Prostate gland (tissue), 2 donors: Measurements from ENCODE around the gene GLB1L. TPM values are rescaled to one million over a fixed set of nuclear protein-coding genes. Genes with fewer than 3 reads are reported as not detected.

Experiments used
- DNase-seq: peaks from one replicate; pipeline ENCODE4 v3.0.0-alpha.2; 2019; ENCODE audit warnings: low spot score
- H3K27ac ChIP-seq, 2 donors: fragments of 200-600 bp; sonication (generic); 2 replicates each; pipeline ENCODE4 v1.5.1; 2017 to 2019
- H3K27me3 ChIP-seq: fragments of 200-600 bp; sonication (generic); replicated peaks from 2 replicates; pipeline ENCODE4 v1.5.1; 2019; ENCODE audit not compliant: insufficient read depth
- H3K36me3 ChIP-seq, 2 donors: fragments of 200-600 bp; sonication (generic); 1 replicate in 1 of 2; 2 replicates in 1 of 2; pipeline versions ENCODE4 v1.5.1 to v1.8.1; 2017 to 2019
- H3K4me1 ChIP-seq: fragments of 200-600 bp; sonication (generic); replicated peaks from 2 replicates; pipeline ENCODE4 v1.5.1; 2019
- H3K4me3 ChIP-seq, 2 donors: fragments of 200-600 bp; sonication (generic); 2 replicates each; pipeline ENCODE4 v1.5.1; 2017 to 2019
- H3K9me3 ChIP-seq: fragments of 200-600 bp; sonication (generic); 2 replicates; pipeline ENCODE4 v1.5.1; 2017
- POLR2A ChIP-seq: fragments of 450-650 bp; IDR thresholded peaks from one replicate; pipeline ENCODE4 v1.6.1; 2016; ENCODE audit warnings: antibody characterized with exemption, mild to moderate bottlenecking
- POLR2AphosphoS5 ChIP-seq: sonication (generic); formaldehyde crosslinking; IDR thresholded peaks from one replicate; pipeline ENCODE4 v1.6.1; 2017; ENCODE audit warnings: antibody characterized with exemption
- WGBS: methylation state at CpG from one replicate; pipeline ENCODE4 v1.1.5; 2018; 5-methylcytosine and 5-hydroxymethylcytosine counted together
- intact Hi-C: fragments of 100-400 bp; cut with DNase I; formaldehyde crosslinking; loops from one replicate; pipeline ENCODE4 v1.14.2; 2022
- total RNA-seq, 2 donors: library from RNA; depleted of rRNA; stranded (reverse); fragments of >200 nt; gene quantifications; one replicate each; pipeline ENCODE4 v1.1.0, GENCODE V29; 2016
- TF ChIP-seq, protein P1 (sequence below), 4 experiments: fragments of 200-600 bp in 2 of 4; fragments of 450-650 bp in 2 of 4; sonication (generic) in 2 of 4; IDR thresholded peaks; 1 replicate in 3 of 4; 2 replicates in 1 of 4; pipeline ENCODE4 v1.5.1; 2016 to 2019; ENCODE audit warnings: antibody characterized with exemption in 4 of 4, mild to moderate bottlenecking in 2 of 4, moderate library complexity in 2 of 4

The GLB1L gene
- total RNA-seq, 2 donors from 2014 or later: 23.1 to 25.0 TPM

GRCh38 chr2:219214141-219214540 lies 31.1 kb downstream of the GLB1L start:
- no peak for DNase-seq
- intact Hi-C loops: loop anchor here (10.0 kb wide), 1 partner anchor 81 kb away; no protein-coding TSS in a partner anchor
- Histone ChIP-seq H3K27ac (no peak overlapping the region), H3K4me3 (no peak overlapping the region), H3K36me3 (peaks cover 6 to 14% of the 10 kb centered on the region in 2 donors), H3K9me3 (no peaks in the 10 kb centered on the region), H3K4me1 (peaks cover 15% of the 10 kb centered on the region), H3K27me3 (no peaks in the 10 kb centered on the region)
- 94% methylated on average over 15 of the region's 15 CpGs for WGBS
- TF ChIP-seq POLR2A (no peak), POLR2AphosphoS5 (no peak)
- TF ChIP-seq, protein P1, sequence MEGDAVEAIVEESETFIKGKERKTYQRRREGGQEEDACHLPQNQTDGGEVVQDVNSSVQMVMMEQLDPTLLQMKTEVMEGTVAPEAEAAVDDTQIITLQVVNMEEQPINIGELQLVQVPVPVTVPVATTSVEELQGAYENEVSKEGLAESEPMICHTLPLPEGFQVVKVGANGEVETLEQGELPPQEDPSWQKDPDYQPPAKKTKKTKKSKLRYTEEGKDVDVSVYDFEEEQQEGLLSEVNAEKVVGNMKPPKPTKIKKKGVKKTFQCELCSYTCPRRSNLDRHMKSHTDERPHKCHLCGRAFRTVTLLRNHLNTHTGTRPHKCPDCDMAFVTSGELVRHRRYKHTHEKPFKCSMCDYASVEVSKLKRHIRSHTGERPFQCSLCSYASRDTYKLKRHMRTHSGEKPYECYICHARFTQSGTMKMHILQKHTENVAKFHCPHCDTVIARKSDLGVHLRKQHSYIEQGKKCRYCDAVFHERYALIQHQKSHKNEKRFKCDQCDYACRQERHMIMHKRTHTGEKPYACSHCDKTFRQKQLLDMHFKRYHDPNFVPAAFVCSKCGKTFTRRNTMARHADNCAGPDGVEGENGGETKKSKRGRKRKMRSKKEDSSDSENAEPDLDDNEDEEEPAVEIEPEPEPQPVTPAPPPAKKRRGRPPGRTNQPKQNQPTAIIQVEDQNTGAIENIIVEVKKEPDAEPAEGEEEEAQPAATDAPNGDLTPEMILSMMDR (IDR thresholded peaks at IDR 0.05): no peak

DNA sequence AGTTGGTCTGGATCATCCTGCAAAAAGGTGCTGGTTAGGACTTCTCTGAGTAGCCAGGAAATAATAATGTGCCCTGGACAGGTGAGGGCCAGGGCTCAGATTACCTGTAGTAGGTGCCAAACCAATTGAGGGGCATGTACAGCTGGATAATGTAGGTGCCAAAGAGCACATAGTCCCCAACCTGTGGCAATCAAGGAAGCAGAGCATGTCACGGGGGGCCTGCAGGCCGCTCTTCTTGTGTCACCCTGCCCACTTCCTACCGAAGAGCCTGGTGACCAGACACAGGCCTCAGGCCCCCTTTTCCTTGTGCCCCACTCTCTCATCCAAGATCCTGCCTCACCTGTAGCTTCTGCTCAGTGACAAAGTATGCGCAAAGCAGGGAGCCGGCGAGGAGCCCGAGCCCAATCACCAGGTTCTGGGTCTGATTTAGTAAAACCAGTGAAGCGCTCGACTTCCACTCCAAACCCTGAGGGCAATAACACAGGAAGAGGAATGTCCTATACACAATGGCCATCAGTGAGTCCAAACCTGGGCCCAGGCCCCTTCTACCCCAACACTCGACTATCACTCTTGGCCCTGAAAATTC lies 31.7 kb downstream of the GLB1L start:
- H3K36me3 ChIP-seq: peaks cover 6 to 14% of the 10 kb centered on the region in 2 donors
- intact Hi-C loops: loop anchor here (10.0 kb wide), 1 partner anchor 81 kb away; no protein-coding TSS in a partner anchor
- TF ChIP-seq POLR2A (no peak), POLR2AphosphoS5 (no peak)
- TF ChIP-seq, protein P1 (IDR thresholded peaks at IDR 0.05): no peak

DNA sequence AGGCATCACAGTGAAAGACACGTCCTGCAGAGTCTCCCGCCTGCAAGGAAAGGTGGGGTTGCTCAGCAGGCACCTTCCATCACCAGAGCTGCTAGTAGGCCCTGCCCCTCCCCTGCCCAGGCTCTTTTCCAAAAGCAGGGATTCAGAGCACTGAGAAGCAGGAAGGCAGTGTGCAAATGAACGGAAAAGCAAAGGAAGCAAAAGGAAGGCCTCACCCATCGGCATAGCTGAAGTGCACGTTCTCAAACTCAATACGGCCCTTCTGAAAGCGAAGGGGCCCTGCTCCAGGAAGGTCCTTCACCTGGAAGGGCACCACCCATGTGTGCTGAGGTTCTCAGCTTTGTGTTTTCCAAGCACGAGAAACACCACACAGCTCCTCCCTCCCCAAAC lies 32.2 kb downstream of the GLB1L start:
- Histone ChIP-seq H3K4me3 (no peak overlapping the region), H3K27ac (no peak overlapping the region), H3K36me3 (peaks cover 6 to 14% of the 10 kb centered on the region in 2 donors), H3K27me3 (no peaks in the 10 kb centered on the region), H3K9me3 (no peaks in the 10 kb centered on the region), H3K4me1 (peaks cover 11% of the 10 kb centered on the region)
- 81% methylated on average over 8 of the region's 8 CpGs for WGBS
- no peak for TF ChIP-seq POLR2AphosphoS5
- TF ChIP-seq POLR2A: no peak
- TF ChIP-seq, protein P1 (IDR thresholded peaks at IDR 0.05): no peak
- DNase-seq: no peak
- intact Hi-C loops: loop anchor here (10.0 kb wide), 1 partner anchor 82 kb away; no protein-coding TSS in a partner anchor

More for the DNA sequence above, 31.7 kb downstream of the GLB1L start:
- Histone ChIP-seq H3K27me3 (no peaks in the 10 kb centered on the region), H3K9me3 (no peaks in the 10 kb centered on the region), H3K4me1 (peaks cover 14% of the 10 kb centered on the region), H3K4me3 (no peak overlapping the region), H3K27ac (no peak overlapping the region)
- no peak for DNase-seq
- 91% methylated on average over 10 of the region's 10 CpGs for WGBS

DNA sequence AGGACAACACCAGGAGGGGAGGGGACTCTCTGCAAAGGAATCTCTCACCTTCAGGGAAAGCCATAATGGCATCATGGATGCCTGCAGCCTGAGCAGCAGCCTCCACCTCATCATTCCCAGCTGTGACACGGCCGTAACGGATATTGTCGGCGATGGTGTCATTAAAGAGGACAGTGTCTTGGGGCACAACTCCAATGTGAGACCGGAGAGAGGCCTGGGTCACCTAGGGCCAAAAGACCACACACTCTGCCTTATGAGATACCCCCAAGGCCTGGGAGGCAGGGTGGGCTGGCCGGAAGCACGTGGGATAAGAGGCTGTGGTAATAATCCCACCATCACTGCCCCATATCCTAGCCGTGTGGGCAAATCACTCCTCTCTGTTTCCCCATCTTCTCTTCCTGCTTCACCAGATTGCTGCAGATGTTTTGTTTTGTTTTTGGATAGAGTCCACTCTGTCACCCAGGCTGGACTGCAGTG lies 34.3 kb downstream of the GLB1L start:
- 89% methylated on average over 9 of the region's 9 CpGs for WGBS
- no peak overlapping the region for H3K27ac ChIP-seq
- TF ChIP-seq POLR2AphosphoS5 (no peak), POLR2A (no peak)
- TF ChIP-seq, protein P1 (IDR thresholded peaks at IDR 0.05): no peak
- H3K9me3 ChIP-seq: no peaks in the 10 kb centered on the region
- peaks cover 11% of the 10 kb centered on the region for H3K4me1 ChIP-seq
- intact Hi-C loops: loop anchor here (10.0 kb wide), 1 partner anchor 84 kb away; no protein-coding TSS in a partner anchor
- no peak for DNase-seq
- H3K27me3 ChIP-seq: no peaks in the 10 kb centered on the region
- H3K4me3 ChIP-seq: no peak overlapping the region
- peaks cover 6 to 14% of the 10 kb centered on the region in 2 donors for H3K36me3 ChIP-seq
